Bone marrow (tissue), 2 donors: ENCODE results near the gene SH2D5.

ENCODE experiments used
- DNase-seq, 2 donors: peaks; one replicate each; lab custom pipeline; 2025; lab: John Stamatoyannopoulos, UW

The SH2D5 gene

DNA sequence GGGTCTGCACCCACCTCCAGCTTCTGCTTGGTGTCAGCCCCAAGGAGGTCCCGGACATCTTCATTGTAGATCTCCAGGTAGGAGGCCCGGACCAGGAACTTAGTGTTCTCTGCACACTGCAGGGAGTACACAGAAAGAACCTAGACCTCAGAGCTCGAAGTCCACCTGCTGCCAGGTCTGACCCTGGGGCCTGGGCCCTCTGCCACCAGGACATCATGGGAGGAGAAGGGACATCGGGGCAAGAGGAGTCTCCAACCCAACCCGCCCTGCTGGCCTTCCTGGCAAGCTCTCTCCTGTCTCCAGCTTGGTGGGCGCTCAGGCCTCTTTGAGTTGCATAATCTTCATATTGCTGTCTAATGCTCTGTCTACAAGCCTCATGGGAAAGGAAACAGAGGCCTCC lies 19.1 kb downstream of the SH2D5 start:
- no peak for DNase-seq

DNA sequence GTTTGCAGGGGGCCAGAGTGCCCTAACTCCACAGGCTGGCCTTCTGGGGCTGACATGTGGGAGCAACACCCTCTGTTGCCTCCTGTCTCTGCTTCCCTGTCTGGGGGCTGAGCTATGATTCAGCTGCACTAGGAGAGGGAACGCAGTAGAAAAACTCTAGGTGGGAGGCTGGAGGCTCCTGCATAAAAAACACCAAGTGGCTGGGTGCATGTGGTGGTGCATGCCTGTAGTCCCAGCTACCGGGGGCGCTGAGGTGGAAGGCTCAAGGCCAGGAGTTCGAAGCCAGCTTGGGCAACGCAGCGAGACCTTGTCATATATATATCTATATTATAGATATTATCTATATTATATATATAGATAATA lies 20.3 kb downstream of the SH2D5 start:
- DNase-seq, result no peak

DNA sequence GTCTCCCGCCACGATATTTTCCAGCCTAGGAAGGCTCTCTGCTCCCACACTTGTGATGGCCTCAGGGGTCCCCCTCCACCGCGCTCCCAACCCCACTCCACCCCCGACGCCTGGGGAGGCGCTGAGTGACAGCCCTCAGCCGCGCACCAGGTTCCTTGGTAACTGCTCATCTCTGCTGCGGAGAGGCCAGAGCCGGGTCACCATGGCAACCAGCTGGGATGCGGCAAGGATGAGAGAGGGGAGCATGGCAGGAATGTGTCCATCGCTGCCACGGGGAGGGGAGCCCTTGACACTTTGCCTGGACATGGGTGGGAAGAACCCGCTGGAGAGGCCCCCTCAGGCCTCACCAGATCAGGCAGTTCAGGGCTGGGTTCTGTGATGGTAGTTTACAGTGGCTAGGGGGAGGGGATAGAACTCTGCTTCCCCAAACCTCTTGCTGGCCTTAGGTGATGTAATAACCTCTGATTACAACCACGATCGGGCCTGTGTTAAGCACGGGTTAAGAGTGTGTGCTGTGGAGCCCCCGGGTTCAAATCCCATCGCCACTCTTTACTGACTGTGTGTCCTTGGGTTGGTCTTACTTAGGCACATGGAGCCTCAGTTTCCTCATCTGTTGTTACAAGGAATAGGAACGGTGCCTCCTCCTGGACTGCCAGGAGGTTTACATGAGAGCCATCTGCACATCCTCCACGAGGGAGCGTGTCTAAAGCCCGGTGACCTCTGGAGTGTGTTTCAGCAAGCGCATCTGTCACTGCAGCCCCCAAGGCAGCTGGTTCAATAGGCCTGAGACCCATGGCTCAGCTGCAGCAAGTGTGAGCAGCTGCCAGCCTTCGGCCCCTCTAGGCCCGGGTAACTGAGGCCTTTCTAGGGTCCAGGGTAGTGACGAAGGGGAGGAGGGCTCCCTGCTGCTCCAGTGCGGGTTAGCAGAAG lies 21.0 kb downstream of the SH2D5 start:
- no peak for DNase-seq

DNA sequence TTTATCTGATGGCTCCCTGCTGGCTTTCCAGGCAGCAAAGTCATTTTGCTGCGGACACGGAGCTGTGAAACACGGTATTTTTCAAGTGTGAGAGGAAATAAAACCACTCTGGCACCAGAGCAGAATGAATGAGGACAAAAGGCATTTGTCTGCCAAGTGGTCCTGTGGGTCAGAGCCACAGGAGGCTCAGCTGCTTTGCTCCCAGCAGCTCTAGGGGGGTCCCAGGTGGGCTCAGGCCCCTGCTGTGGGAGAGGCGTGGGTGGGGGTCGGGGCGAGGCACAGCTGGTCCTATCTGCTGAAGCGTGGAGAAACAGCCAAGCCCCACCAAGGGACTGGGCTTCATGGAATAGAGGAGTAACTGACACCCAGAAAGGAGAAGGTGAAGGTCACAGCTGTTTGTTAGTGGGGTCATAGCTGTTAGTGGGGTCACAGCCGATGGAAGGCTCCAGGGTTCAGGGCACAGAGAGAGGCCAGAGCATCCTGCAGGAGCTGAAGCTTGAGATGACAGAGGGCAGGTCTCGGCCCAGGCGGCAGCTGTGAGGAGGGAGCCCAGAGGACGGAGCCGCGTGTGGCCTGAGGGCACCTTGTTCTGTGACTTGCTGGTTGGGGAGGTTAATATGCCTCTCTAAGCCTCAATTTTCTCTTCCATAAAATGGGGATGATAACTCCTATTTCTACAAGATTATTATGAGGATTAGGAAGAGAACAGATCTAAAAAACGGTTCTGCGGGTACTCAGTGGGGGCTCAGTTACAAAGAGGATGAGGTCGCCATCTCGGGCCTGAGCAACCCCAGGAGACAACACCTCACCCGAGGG lies 21.8 kb downstream of the SH2D5 start:
- no peak for DNase-seq

DNA sequence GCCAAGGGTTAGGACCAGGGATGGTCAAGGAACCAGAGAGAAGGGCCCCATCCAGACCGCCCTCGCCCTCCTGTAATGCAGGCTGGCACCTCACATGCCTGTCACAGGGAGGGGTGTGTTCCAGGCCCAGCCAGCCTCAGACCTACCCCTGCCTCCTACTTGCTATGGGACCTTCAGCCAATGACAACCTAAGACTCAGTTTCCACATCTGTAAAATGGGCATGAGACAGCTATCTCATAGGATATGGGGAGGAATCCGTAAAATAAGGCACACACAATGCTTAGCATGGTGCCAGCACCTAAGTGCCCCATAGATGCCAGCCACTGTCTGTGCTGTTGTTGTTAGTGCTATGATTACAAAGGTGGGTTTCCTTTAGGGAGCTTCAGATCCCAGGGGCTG lies 22.6 kb downstream of the SH2D5 start:
- no peak for DNase-seq

DNA sequence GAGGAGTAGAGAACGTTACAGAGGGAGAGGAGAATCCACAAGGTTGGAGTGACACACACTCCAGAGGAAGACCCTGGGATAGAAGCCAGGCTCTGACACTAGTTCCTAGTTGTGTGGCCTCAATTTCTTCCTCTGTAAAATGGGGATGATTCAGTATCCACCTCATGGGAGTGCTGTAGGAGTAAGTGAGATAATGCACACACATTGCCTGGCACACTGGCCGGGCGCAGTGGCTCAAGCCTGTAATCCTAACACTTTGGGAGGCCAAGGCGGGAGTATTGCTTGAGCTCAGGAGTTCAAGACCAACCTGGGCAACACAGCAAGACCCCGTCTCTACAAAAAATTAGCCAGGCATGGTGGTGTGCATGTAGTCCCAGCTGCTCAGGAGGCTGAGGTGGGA lies 23.6 kb downstream of the SH2D5 start:
- no peak for DNase-seq

DNA sequence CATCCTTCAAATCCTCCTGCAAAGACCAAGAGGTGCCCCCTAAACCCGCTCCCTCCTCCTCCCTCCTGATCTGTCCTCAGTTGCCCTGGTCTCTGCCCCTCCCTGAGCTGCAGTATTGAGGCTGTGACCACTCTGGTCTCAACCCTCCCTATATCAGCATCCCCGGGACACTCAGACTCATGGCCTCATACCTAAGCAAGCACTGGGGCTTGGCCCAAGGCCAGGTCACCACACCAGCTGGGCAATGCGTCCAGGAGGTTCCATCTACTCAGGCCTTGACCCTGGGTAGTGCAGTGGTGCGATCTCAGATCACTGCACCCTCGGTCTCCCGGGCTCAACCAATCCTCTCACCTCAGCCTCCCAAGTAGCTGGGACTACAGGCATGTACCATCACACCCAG lies 24.4 kb downstream of the SH2D5 start:
- DNase-seq, result no peak

DNA sequence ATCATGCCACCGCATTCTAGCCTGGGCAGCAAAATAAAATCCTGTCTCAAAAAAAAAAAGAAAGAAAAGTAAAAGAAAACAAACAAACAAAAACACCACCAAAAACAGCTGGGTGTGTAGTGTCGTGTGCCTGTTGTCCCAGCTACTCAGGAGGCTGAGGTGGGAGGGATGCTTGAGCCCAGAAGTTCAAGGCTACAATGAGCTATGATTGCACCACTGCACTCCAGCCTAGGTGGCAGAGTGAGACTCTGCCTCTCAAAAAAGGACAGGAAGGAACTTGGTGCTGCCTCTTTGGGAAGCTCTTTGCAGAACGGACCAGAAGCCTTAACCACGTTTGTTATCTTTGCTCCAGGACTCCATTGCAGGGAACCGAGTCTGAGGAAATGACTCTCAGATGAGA lies 25.7 kb downstream of the SH2D5 start:
- DNase-seq, result no peak

DNA sequence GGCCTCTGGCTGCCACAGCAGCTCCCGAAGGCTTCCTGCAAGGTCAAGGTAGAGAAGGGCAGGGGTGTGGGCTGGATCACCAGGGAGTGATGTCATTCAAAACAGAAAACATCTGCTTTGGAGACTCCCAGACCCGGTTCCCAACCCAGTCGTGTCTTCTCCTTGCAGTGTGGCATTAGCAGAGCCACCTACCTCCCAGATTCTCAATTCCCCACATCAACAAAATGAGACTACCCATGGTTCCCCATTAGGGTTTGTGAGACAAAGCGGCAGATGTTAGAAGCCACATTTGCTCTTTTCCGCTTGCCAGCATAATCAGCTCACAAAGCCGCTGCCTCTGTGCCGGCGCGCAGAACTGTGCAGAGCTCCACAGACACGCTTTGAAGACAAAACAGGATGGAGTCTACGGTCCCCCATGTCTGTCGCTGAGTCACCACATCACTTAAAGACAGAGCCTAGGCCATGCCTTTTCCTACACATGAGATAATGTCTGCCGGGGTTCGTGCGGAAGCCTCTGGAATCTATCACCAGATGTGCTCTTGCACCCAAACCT lies 27.2 kb downstream of the SH2D5 start:
- no peak for DNase-seq

DNA sequence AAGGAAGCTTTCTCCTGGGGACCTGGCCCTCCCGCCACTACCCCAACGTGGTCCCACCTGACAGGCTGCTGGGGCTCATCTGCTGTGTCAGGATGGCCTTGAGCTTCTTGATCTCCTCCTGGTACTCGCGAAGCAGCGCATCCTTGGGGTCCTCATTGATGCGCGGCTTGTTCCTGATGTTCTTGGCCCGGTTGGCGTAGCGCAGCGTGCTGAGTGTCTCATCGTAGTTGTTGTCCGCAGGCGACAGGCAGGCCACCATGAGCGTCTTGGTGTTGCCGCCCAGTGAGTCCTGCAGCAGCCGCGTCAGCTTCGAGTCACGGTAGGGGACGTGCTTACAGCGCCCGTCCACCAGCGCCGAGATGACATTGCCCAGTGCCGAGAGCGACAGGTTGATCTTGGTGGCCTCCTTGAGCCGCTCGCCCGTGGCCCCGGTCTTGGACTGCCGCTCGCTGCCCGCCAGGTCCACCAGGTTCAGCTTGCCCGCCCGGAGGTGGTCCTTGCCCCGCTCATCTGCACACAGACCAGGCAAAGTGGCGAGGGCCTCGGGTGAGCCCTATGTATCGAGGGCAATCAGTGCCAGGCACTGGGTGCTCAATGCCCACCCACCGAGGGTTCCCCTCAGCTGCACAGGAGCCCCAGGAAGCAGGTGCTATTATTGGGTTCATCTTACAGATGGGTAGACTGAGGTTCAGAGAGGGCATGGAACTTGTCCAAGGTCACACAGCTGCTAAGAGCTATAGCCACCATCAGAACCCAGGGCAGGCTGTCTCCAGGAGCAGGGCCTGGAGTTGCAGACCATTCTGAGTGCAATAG lies 27.9 kb downstream of the SH2D5 start:
- DNase-seq, result no peak

DNA sequence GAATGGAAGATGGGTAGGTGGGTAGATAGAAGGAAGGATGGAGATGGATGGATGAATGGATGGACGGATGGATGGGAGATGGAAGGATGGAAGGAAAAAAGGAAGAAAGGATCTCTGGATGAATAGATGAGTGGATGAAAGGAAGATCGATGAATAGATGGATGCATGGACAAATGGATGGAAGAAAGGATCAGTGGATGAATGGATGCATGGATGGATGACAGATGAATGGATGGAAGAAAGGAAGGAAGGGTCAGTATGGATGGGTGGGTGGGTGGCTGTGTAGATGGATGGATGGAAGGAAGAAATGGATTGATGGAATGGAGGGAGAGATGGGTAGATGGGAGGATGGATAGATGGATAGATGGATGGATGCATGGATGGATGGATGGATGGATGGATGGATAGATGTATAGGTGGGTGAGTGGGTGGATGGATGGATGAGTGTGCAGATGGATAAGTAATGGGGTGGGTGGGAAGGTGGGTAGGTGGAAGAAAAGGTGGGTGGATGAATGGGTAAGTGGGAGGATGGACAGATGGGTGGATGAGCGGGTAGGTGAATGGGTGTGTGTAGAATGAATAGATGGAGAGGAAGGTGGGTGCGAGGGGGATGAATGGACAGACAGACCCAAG lies 29.3 kb downstream of the SH2D5 start:
- DNase-seq, result no peak

DNA sequence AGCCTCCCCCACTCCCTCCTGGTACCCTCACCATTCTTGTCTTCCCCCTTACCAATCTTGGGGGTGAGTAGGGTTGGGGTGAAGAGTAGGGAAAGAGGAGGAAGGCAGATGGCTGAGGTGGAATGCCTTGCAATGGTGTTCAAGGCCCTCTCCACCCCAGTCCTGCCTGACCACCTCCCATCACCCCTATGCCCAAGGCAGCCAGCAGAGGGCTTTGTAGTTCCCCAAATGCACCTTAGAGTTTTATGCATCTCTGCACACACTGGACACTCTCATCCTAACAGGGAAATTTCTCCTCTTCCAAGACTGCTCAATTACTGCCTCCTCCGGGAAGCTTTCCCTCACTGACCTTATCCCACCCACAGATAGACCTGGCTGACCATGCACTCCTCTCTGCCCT lies 30.1 kb downstream of the SH2D5 start:
- no peak for DNase-seq

DNA sequence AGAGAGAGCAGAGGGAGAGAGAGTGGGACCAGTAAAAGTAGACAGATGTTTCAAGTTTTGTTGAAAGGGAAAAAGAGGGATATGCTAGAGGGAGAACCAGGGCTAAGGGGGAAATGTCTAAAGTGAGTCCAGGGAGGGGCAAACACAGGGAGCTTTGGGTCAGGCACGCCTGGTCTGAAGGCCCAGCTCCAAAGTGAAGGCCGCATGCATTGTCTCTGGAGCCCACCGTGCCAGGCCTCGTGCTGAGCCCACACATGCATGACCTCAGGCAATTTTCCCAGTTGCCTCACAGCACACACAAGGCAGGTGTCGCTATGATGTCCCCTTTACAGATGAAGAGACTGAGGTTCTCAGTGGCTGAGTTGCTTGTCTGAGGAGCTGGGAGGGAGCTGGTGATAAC lies 30.7 kb downstream of the SH2D5 start:
- no peak for DNase-seq

DNA sequence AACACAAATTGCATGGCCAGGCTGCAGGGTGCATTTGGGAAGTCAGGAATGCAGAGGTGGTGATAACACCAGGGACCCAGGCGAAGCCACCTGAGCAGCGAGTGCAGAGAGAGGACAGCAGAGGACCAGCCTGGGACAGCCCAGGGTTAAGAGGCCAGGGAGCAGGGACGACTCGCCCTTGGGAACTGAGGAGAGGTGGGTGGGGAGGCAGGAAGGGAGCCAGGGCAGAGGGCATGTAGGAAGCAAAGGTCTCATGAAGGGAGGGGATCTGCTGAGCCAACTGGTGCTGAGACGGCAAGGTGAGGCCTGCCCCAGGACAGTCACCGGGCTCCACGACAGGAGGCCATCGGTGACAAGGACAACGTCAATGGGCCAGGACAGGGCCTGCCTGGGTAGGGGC lies 31.1 kb downstream of the SH2D5 start:
- no peak for DNase-seq

DNA sequence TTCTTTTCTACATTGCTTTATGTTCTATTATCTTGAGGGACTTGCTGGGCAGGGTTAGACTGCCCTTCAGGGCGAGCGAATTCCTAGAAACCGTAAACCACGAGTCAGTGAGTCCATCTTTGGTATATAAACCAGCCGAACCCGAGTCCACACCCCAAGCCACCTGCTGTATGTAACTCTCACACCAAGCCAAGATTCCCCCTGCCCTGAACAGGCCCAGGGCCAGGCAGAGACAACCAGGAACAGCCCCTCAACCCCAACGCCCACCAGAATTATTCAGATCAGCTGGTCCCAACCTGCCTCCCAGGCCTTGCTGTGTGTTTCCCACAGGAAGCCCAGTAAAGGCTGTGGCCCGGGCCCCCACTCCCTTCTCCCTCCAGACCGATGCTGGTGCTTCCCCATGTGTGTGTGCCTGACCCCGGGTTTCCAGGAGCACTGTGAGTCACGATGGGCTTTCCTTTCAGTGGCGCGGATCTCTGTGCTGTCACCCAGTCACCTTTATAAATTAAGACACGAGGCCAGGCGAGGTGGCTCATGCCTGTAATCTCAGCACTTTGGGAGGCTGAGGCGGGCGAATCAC lies 31.8 kb downstream of the SH2D5 start:
- no peak for DNase-seq

DNA sequence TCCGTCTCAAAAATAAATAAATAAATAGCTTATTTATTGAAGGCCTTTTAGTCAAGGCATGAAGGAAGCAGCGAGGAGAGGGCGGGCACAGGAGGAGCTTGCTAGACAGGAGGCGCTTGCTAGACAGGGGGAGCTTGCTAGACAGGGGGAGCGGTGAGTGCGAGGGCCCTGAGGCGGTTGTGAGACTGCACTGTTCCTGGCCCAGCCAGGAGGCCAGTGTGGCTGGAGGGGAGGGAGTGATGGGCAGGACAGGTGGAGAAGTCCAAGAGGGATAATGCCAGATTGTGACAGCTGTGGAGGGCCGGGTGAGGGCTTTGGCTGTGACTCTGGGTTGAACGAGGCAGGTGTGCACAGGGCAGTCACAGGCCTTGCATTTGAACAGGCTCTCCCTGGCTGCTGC lies 32.9 kb downstream of the SH2D5 start:
- DNase-seq, result no peak

DNA sequence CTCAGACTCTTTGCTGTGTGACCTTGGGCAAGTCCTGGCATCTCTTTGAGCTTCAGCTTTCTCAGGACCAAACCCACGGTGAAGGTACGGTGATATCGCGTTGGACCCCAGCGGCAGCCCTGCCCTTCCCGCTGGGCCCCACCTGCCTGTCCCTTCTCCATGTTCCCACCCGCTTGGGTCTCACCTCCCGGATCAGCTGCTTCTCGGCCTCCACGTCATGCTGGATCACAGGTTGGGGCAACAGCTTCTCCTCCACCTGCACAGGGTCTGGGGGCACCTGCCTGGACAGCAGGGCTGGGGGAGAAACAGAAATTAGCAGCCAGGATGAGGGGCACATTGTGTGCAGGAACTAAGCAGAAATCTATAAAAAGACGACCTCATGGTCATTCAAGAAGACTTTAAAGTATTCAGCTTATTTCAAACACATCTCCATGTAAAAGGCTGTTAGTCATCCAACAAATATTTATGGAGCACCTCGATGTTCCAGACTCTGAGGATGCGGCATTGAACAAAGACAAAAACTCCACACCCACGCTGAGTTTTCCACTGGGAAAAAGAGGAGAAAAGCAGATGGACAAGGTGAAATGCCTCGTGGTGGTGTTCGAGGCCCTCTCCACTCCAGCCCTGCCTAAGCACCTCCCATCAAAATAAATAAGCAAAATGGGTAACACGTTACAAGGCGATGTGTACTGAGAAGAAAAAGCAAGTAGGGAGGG lies 34.1 kb downstream of the SH2D5 start:
- no peak for DNase-seq

DNA sequence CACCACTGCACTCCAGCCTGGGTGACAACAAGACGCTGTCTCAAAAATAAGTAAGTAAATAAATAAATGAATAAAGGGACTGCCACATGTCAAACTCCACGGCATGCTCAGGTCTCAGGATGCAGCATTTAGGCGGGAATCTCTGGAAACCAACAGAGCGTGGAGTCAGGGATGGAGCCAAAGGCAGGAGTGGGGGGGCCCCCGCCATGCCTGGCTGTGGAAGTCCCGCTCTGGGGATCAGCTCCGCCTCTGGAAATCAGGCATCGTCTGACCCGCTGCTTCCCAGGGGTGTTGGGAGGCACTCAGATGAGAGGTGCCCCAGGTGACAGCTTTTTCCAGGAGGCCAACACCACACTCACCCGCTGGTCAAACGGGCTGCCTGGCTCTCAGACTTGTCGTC lies 34.9 kb downstream of the SH2D5 start:
- DNase-seq, result no peak

DNA sequence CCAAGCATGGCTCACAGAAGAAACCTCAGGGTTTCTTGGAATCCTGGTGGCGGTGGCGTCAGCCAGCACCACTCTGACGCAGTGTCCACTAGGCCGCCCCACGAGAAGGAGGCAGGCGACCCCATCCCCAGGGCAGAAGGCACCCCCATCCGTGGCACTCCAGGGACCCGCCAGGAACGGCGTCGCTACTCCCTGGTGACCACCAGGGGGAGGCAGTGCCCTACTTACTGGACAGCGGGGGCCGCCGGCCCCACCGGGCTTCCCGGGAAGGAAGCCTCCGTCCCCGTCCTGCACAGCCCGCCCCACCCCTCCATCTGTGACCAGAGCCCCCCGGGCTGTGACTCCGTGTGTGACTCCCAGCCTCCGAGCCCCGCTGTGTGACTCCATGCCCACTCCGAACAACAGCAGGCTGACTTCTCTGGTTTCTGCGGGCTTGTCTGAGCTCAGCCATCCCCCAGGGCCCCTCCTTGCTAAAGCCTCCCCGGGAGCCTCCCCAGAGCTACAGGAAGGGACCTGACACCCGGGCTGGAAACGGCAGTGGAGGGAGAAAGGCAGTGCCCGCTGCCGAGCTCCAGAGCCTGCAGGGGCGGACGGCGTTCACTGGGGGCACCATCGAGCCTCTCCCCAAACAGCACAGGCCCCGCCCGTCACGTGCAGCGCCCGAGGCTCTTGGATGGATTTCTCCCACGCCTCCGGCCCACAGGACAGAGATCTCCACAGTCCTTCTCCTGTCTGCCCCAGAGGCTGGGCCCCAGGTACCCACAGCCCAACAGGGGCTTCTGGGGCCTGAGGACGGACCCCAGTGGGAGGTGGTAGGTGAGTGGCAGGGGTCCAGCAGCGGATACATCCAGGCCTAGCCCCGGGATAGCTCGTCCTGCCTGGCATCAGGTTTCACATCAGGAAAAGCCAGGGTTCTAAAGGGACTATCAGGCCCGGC lies 35.8 kb downstream of the SH2D5 start:
- peak; percentile 63 to 81 for DNase-seq

DNA sequence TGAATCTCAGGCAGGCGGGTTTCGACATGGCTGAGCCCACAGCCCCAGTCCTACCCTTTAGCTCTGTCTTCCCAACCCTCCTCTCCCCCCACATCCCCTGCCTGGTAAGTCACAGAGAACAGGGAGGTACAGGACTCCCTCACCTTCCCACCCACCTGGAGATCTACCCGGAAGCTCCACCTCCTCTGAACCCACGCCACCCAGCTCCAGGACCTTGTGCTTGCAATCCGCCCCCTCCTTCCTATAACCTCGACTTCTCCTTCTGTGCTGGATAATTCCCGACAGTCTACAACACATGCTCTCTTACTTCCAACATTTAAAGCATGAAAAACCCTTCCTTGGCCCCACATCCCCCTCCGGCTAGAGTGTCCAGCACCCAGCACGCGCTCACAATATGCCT lies 37.0 kb downstream of the SH2D5 start:
- DNase-seq, result no peak
